ENCODE measurements around the gene KDM2B. TPM values are rescaled to one million over a fixed set of nuclear protein-coding genes. Genes with fewer than 3 reads are reported as not detected.

The KDM2B gene
- total and polyA plus RNA-seq, 7 donors: 4.8 to 31.7 (median 16.8) TPM

DNA sequence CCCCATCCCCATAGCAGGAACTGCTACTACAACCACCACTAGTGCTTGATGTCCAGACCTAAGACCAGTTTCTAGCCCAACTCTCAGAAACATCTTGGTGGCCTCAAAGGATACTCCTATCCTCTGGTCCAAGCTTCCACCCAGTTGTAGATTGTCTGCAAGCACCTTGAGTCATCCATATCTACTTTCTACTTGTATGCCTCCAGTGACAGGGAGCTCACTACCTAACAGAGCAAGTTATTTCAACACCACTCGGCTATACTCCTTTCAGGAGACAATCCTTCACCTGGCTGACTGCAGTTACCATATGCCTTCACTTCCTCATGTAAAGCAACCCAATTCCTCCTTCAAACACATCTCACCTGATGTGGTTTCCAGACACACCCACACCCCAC lies 49.5 kb downstream of the KDM2B start:
- intact Hi-C loops (cut with DNase I): loop anchor here (10.0 kb wide), 1 partner anchor 243 kb away; no protein-coding TSS in a partner anchor
- 79 to 89% methylated on average over 1 of the region's 1 CpG for WGBS, 2 donors
- H3K36me3 ChIP-seq: peaks cover 0 to 15% (median 0%) of the 10 kb centered on the region in 4 donors
- DNase-seq: no peak
- H3K4me3 ChIP-seq: no peak overlapping the region
- TF ChIP-seq EP300 (IDR thresholded peaks at IDR 0.05): no peak
- TF ChIP-seq CTCF (IDR thresholded peaks at IDR 0.05): no peak
- TF ChIP-seq POLR2AphosphoS5 (IDR thresholded peaks at IDR 0.05): no peak
- no peak for TF ChIP-seq POLR2A (IDR thresholded peaks at IDR 0.05)
- H3K27ac ChIP-seq: no peak overlapping the region
- H3K27me3 ChIP-seq: no peaks in the 10 kb centered on the region
- no peaks in the 10 kb centered on the region for H3K9me3 ChIP-seq
- H3K4me1 ChIP-seq: peaks cover 0 to 29% (median 22%) of the 10 kb centered on the region in 4 donors

GRCh38 chr12:121530600-121531355 lies 50.0 kb downstream of the KDM2B start:
- peaks cover 0 to 23% (median 16%) of the 10 kb centered on the region in 4 donors for H3K4me1 ChIP-seq
- TF ChIP-seq POLR2AphosphoS5 (IDR thresholded peaks at IDR 0.05) (peak in 1 of 4 donors; percentile 12), EP300 (IDR thresholded peaks at IDR 0.05) (no peak)
- 65 to 66% methylated on average over 6 of the region's 6 CpGs for WGBS, 2 donors
- peak overlapping the region in 2 of 4 donors; percentile 6 to 52 for H3K27ac ChIP-seq
- H3K36me3 ChIP-seq: peaks cover 0 to 15% (median 0%) of the 10 kb centered on the region in 4 donors
- intact Hi-C loops (cut with DNase I): loop anchor here (10.0 kb wide), 1 partner anchor 244 kb away; no protein-coding TSS in a partner anchor
- no peaks in the 10 kb centered on the region for H3K9me3 ChIP-seq
- H3K4me3 ChIP-seq: no peak overlapping the region
- H3K27me3 ChIP-seq: no peaks in the 10 kb centered on the region
- peak; percentile 79 for DNase-seq

DNA sequence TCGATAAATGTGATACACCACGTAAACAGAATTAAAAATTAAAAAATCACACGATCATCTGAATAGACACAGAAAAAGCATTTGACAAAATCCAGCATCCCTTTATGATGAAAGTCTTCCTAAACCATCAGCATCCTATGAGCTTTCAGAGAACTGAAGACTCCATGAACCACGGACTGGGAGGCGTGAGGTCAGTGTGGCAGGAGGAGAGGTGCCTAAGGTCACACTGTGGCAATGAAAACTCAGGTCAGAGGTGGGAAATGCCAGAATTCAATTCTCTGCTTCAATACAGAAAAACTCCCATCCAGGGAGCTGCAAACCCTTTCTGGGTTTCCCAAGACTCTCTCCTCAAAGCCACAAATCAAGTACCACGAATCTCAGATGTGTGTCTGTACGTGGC lies 51.6 kb downstream of the KDM2B start:
- H3K4me3 ChIP-seq: no peak overlapping the region
- H3K36me3 ChIP-seq: peaks cover 0 to 15% (median 0%) of the 10 kb centered on the region in 4 donors
- H3K9me3 ChIP-seq: no peaks in the 10 kb centered on the region
- DNase-seq: no peak
- no peak for TF ChIP-seq CTCF (IDR thresholded peaks at IDR 0.05)
- TF ChIP-seq POLR2AphosphoS5 (IDR thresholded peaks at IDR 0.05): no peak
- TF ChIP-seq POLR2A (IDR thresholded peaks at IDR 0.05): no peak
- TF ChIP-seq EP300 (IDR thresholded peaks at IDR 0.05): no peak
- no peak overlapping the region for H3K27ac ChIP-seq
- WGBS, 2 donors: 90 to 93% methylated on average over 7 of the region's 7 CpGs
- intact Hi-C loops (cut with DNase I): no loop called here
- H3K4me1 ChIP-seq: peaks cover 0 to 13% (median 9%) of the 10 kb centered on the region in 4 donors
- no peaks in the 10 kb centered on the region for H3K27me3 ChIP-seq

GRCh38 chr12:121525411-121525810 lies 55.4 kb downstream of the KDM2B start:
- TF ChIP-seq EP300 (IDR thresholded peaks at IDR 0.05) (no peak), CTCF (IDR thresholded peaks at IDR 0.05) (no peak), POLR2A (IDR thresholded peaks at IDR 0.05) (no peak)
- H3K4me3 ChIP-seq: no peak overlapping the region
- no peaks in the 10 kb centered on the region for H3K9me3 ChIP-seq
- H3K36me3 ChIP-seq: peaks cover 0 to 21% (median 2%) of the 10 kb centered on the region in 4 donors
- DNase-seq: no peak
- peaks cover 0 to 2% (median under 1%) of the 10 kb centered on the region in 4 donors for H3K4me1 ChIP-seq
- intact Hi-C loops (cut with DNase I): no loop called here
- 96 to 97% methylated on average over 8 of the region's 8 CpGs for WGBS, 2 donors
- no peak overlapping the region for H3K27ac ChIP-seq
- H3K27me3 ChIP-seq: no peaks in the 10 kb centered on the region

DNA sequence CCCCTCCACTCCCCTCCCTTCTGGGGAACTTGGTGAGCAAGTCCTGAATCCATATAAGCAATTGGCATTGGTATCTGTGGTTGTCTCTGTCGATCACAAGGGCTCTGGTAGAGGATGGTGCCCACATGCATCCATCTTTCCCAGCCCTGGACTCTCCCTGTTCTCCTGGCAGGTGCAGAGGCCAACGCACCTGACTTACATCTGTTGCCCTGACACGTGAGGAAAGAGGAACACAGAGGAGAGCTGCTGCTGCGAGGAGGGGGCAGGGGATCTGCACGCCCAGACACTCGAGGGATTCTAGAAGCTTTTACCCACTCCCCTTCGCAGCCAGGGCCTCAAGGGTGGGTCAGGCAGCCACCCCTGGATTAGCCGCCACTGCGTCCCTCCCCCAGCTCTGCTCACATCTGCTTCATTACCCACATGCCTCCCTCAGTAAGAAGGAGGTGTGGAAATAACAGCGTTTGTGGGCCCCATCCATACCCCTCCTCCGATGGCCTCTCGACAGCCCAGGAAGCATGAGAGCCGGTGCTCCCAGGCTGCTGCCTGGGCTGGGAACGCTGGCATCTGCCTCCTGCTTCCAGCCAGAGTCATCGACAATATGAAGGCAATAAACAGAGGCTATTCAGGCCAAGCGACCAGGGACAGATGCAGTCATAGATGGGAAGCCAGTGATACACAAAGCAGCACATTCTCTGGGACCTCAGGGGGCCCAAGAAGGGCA lies 56.5 kb downstream of the KDM2B start:
- WGBS, 2 donors: 74 to 77% methylated on average over 16 of the region's 16 CpGs
- Histone ChIP-seq H3K4me1 (no peaks in the 10 kb centered on the region), H3K27ac (peak overlapping the region in 1 of 4 donors; percentile 23), H3K27me3 (no peaks in the 10 kb centered on the region), H3K36me3 (peaks cover 0 to 23% (median 2%) of the 10 kb centered on the region in 4 donors), H3K9me3 (no peaks in the 10 kb centered on the region), H3K4me3 (no peak overlapping the region)
- DNase-seq: no peak
- TF ChIP-seq EP300 (IDR thresholded peaks at IDR 0.05): no peak
- TF ChIP-seq POLR2AphosphoS5 (IDR thresholded peaks at IDR 0.05): no peak
- no peak for TF ChIP-seq POLR2A (IDR thresholded peaks at IDR 0.05)
- no peak for TF ChIP-seq CTCF (IDR thresholded peaks at IDR 0.05)
- intact Hi-C loops (cut with DNase I): no loop called here
